Esophagus muscularis mucosa (tissue), 4 donors: ENCODE results near the gene CDC45. TPM values are rescaled to one million over a fixed set of nuclear protein-coding genes. Genes with fewer than 3 reads are reported as not detected.
A peak's percentile ranks its signal among the peaks of the same experiment; 100 is the strongest.
"Not testable (repeated sequence)": the region's sequence is repeated elsewhere in the genome, so short reads cannot be mapped to it uniquely, and the experiment has no call there.

ENCODE experiments used
- DNase-seq: peaks from one replicate; pipeline ENCODE4 v3.0.0-alpha.2; 2017; ENCODE audit errors: extremely low spot score
- H3K27ac ChIP-seq, 4 donors: fragments of 200-600 bp; sonication (generic); replicated peaks in 1 of 4; 1 replicate in 3 of 4; 2 replicates in 1 of 4; pipeline ENCODE4 v1.5.1; 2016 to 2019; ENCODE audit warnings: mild to moderate bottlenecking in 1 of 4
- H3K27me3 ChIP-seq, 4 donors: fragments of 200-600 bp; sonication (generic); one replicate each; pipeline versions ENCODE4 v1.5.1 to v1.6.0; 2016 to 2019
- H3K36me3 ChIP-seq, 4 donors: fragments of 200-600 bp; sonication (generic); one replicate each; pipeline ENCODE4 v1.5.1; 2016 to 2019
- H3K4me1 ChIP-seq, 4 donors: fragments of 200-600 bp; sonication (generic); one replicate each; pipeline ENCODE4 v1.5.1; 2016 to 2019
- H3K4me3 ChIP-seq, 4 donors: fragments of 200-600 bp; sonication (generic); 1 replicate in 2 of 4; 2 replicates in 2 of 4; pipeline ENCODE4 v1.5.1; 2016 to 2019; ENCODE audit warnings: mild to moderate bottlenecking in 4 of 4, moderate library complexity in 1 of 4
- H3K9me3 ChIP-seq, 4 donors: fragments of 200-600 bp; sonication (generic); 1 replicate in 3 of 4; 2 replicates in 1 of 4; pipeline ENCODE4 v1.5.1; 2016 to 2019
- EP300 ChIP-seq: sonication (generic); formaldehyde crosslinking; IDR thresholded peaks from one replicate; pipeline ENCODE4 v1.6.1; 2017; ENCODE audit warnings: antibody characterized with exemption
- POLR2A ChIP-seq: fragments of 450-650 bp; IDR thresholded peaks from one replicate; pipeline ENCODE4 v1.6.1; 2017; ENCODE audit warnings: antibody characterized with exemption, moderate library complexity, mild to moderate bottlenecking, low read depth
- POLR2AphosphoS5 ChIP-seq, 2 donors: sonication (generic); formaldehyde crosslinking; IDR thresholded peaks; one replicate each; pipeline ENCODE4 v1.6.1; 2017; ENCODE audit warnings: antibody characterized with exemption in 2 of 2
- WGBS: methylation state at CpG from one replicate; pipeline ENCODE4 v1.1.5; 2018; 5-methylcytosine and 5-hydroxymethylcytosine counted together
- intact Hi-C: fragments of 100-400 bp; cut with DNase I; formaldehyde crosslinking; loops from one replicate; pipeline ENCODE4 v1.15.1; 2023
- total RNA-seq, 4 donors: library from RNA; depleted of rRNA; stranded (reverse); fragments of >200 nt; gene quantifications; one replicate each; pipeline versions ENCODE4 v1.1.0 to v1.2.1, GENCODE V29; 2016
- TF ChIP-seq, protein P1 (sequence below), 3 experiments: fragments of 200-600 bp in 2 of 3; fragments of 450-650 bp in 1 of 3; sonication (generic) in 2 of 3; IDR thresholded peaks; one replicate each; pipeline ENCODE4 v1.5.1; 2017 to 2019; ENCODE audit warnings: antibody characterized with exemption in 3 of 3, mild to moderate bottlenecking in 2 of 3, moderate library complexity in 1 of 3

The CDC45 gene
- total RNA-seq, 4 donors from 2014 or later = 0.32 to 1.1 (median 0.42) TPM; not detected in 1

DNA sequence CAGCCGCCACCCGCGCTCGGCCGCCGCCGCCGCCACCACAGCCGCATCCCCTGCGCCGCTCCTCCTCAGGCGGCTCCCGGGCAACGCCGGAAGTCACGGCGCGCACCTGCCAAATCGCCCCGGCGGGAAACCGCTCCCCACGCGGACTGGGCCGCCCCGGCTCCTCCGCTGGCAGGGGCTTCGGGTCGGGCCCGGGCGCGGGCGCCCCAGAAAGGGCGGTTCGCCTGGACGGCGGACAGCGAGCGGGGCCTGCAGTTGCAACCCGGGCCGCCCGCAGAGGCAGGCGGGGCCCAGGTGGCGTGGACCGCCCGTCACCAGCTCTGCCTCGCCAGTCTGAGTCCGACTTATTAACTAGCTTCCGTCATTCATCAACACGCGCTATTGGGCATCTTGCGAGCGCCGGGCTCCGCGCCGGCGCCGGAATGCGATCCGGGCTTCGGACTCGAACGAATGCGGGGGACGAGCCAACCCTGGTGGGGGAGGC is 48.0 kb upstream of the CDC45 start, which contains the start of gene HIRA:
Gene HIRA, minus strand, starts transcription at position 85 of the 484 bp plus-strand sequence. CDS start 257 bp downstream, outside the sequence.
- no peak for DNase-seq
- H3K4me3 ChIP-seq = peak within 1 kb of the TSS; percentile 82 to 98 (median 92)
- peaks cover 10 to 26% (median 21%) of the 10 kb centered on the region in 4 donors for H3K36me3 ChIP-seq
- H3K27ac ChIP-seq = peak within 1 kb of the TSS; percentile 92 to 99 (median 98)
- WGBS = 3% methylated on average over 7 of the region's 66 CpGs
- TF ChIP-seq POLR2AphosphoS5 (IDR thresholded peaks at IDR 0.05) (peak in 1 of 2 donors; percentile 76), EP300 (no peak)
- H3K9me3 ChIP-seq = no peaks in the 10 kb centered on the region
- H3K4me1 ChIP-seq = peaks cover 30 to 45% (median 38%) of the 10 kb centered on the region in 4 donors
- intact Hi-C loops = loop anchor here (5.0 kb wide), 2 partner anchors 41 to 254 kb away; partner anchors contain the start of gene SLC25A1
- no peaks in the 10 kb centered on the region for H3K27me3 ChIP-seq

DNA sequence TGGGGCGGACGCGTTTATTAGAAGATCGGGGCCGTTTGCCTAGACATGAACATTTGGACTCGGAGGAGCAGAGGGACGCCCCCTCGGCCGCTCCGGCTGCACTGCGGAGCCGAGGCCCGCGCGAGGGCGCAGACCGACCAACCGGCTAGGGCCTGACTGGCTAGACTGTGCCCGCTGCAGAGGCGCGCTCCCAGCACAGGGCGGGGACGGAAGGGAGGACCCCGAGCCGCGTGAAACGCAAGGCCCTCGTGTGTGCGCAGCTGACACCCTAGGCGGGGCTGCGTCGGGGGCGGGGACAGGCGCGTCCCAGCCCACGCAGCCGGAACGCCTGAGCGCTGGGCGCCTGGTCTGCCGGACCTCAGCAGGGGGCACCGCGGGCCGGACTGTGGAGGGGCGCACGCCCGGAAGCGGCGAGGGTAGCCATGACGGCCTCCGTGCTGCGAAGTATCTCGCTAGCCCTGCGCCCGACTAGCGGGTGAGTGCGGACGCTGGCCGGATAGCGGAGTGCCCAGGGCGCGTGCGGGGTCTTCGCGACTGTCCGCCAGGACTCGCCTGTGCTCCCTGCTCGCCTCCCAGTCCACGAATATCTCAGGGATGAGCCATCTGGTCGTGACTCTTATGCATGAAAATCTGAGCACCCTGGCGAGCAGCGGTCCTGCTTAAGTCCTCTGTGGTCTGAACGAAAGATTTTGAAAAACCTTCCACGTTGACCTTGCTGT is 47.4 kb upstream of the CDC45 start, which contains the start of gene MRPL40:
Gene MRPL40, plus strand, starts transcription at position 413 of the 719 bp plus-strand sequence. Its CDS starts 10 bp downstream, at position 423.
- intact Hi-C loops = loop anchor here (5.0 kb wide), 2 partner anchors 40 to 255 kb away; partner anchors contain the start of gene SLC25A1
- peak within 1 kb of the TSS; percentile 92 to 99 (median 98) for H3K27ac ChIP-seq
- no peaks in the 10 kb centered on the region for H3K9me3 ChIP-seq
- peak within 1 kb of the TSS; percentile 82 to 98 (median 92) for H3K4me3 ChIP-seq
- DNase-seq = peak; percentile 96
- no peaks in the 10 kb centered on the region for H3K27me3 ChIP-seq
- TF ChIP-seq EP300 (no peak), POLR2AphosphoS5 (IDR thresholded peaks at IDR 0.05) (peak; percentile 93 to 97), POLR2A (peak; percentile 60)
- TF ChIP-seq, protein P1, sequence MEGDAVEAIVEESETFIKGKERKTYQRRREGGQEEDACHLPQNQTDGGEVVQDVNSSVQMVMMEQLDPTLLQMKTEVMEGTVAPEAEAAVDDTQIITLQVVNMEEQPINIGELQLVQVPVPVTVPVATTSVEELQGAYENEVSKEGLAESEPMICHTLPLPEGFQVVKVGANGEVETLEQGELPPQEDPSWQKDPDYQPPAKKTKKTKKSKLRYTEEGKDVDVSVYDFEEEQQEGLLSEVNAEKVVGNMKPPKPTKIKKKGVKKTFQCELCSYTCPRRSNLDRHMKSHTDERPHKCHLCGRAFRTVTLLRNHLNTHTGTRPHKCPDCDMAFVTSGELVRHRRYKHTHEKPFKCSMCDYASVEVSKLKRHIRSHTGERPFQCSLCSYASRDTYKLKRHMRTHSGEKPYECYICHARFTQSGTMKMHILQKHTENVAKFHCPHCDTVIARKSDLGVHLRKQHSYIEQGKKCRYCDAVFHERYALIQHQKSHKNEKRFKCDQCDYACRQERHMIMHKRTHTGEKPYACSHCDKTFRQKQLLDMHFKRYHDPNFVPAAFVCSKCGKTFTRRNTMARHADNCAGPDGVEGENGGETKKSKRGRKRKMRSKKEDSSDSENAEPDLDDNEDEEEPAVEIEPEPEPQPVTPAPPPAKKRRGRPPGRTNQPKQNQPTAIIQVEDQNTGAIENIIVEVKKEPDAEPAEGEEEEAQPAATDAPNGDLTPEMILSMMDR (IDR thresholded peaks at IDR 0.05) = peak in 2 of 3 experiments; percentile 8 to 33
- H3K36me3 ChIP-seq = peaks cover 10 to 32% (median 26%) of the 10 kb centered on the region in 4 donors
- under 1% methylated on average over 32 of the region's 74 CpGs for WGBS
- H3K4me1 ChIP-seq = peaks cover 30 to 45% (median 38%) of the 10 kb centered on the region in 4 donors

DNA sequence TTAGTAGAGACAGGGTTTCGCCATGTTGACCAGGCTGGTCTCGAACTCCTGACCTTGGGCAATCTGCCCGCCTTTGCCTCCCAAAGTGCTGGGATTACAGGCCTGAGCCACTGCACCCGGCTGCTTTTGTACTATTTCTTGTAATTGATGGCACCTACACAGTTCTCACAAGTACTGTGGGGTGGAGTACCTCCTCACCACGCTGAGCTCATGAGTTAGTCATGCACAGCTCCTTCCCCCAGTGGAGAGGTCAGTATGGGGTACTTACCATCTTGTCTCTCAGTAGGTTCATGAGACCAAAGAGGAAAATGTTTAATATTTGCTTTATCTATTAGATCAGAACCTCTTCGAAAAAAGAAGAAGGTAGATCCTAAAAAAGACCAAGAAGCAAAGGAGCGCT is 45.3 kb upstream of the CDC45 start:
- Histone ChIP-seq H3K36me3 (peaks cover 10 to 43% (median 26%) of the 10 kb centered on the region in 4 donors), H3K9me3 (no peaks in the 10 kb centered on the region), H3K27me3 (no peaks in the 10 kb centered on the region), H3K4me3 (no peak overlapping the region), H3K4me1 (peaks cover 27 to 34% (median 30%) of the 10 kb centered on the region in 4 donors), H3K27ac (no peak overlapping the region)
- 93% methylated on average over 5 of the region's 7 CpGs for WGBS
- no peak for TF ChIP-seq POLR2AphosphoS5 (IDR thresholded peaks at IDR 0.05)
- no peak for TF ChIP-seq POLR2A
- TF ChIP-seq, protein P1 (IDR thresholded peaks at IDR 0.05) = no peak
- TF ChIP-seq EP300 = no peak
- intact Hi-C loops = loop anchor here (5.0 kb wide), 2 partner anchors 38 to 257 kb away; partner anchors contain the start of gene SLC25A1
- DNase-seq = no peak

DNA sequence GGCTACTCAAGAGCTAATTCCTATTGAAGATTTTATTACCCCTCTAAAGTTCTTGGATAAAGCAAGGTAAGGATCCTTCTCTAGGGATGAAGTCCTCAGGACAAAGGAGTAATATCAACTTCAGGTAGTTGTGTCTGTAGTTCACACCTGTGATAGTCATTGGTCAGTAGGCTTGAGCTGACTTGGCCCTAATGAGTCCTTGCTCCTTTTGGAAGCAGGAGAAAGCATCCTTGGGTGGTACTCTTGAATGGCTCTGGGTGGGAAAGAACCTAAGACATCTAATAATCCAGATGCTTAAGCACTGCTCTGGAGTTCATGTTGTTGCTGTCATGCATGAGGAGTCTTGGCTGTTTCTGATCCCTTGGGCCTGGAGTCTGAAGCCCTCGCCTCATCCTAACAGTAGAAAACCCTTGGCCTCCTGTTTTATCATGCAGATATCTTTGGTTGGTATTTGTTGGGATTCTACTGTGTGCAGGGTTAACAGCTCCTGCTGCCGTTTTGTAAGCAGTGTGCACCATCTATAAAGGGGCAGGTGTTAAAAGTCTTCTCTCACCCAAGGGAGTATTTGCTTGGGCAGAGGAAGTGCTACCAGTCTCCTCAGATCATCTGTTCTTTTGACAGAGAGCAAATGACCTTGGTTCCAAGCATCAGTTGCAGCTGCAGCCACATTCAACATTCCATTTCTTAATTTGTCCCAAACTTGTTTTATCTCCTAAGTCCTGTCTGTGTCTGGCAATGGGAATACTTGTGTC is 44.7 kb upstream of the CDC45 start:
- Histone ChIP-seq H3K27me3 (no peaks in the 10 kb centered on the region), H3K27ac (no peak overlapping the region), H3K4me3 (no peak overlapping the region), H3K9me3 (no peaks in the 10 kb centered on the region), H3K36me3 (peaks cover 14 to 47% (median 26%) of the 10 kb centered on the region in 4 donors), H3K4me1 (peaks cover 21 to 28% (median 24%) of the 10 kb centered on the region in 4 donors)
- intact Hi-C loops = loop anchor here (5.0 kb wide), 2 partner anchors 37 to 258 kb away; partner anchors contain the start of gene SLC25A1
- TF ChIP-seq EP300 = no peak
- no peak for TF ChIP-seq POLR2AphosphoS5 (IDR thresholded peaks at IDR 0.05)
- TF ChIP-seq, protein P1 (IDR thresholded peaks at IDR 0.05) = no peak
- 78% methylated on average over 2 of the region's 2 CpGs for WGBS
- no peak for DNase-seq

DNA sequence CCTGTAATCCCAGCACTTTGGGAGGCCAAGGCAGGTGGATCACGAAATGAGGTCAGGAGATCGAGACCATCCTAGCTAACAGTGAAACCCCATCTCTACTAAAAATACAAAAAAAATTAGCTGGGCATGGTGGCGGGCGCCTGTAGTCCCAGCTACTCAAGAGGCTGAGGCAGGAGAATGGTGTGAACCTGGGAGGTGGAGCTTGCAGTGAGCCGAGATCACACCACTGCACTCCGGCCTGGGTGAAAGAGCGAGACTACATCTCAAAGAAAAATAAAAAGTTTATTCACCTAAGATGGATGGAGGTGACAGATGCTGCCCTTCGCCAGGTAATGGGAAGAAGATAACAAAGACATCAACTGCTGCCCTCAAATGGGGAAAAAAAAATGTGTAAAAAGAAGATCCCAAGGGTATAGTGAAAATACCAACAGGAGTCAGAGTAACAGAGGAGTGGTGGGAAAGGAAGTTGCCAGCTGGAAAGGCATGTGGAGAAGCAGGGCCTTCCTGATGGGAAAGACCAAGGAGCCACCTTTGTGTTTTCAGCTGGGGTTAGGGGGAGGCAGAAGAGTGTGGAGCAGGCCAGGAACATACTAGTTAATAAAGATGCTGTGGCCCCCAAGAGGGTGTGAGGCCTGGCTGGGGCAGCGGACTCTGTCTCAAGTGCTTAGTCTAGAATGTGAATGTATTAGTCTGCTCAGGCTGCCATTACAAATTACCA is 43.1 kb upstream of the CDC45 start:
- Histone ChIP-seq H3K36me3 (peaks cover 15 to 50% (median 26%) of the 10 kb centered on the region in 4 donors), H3K4me1 (peaks cover 11 to 20% (median 14%) of the 10 kb centered on the region in 4 donors)
- intact Hi-C loops, H3K27ac ChIP-seq, DNase-seq, H3K27me3 ChIP-seq, H3K9me3 ChIP-seq, H3K4me3 ChIP-seq: not testable (repeated sequence)
- WGBS = 93% methylated on average over 9 of the region's 9 CpGs
